ENCODE results near the gene FBXL22.
A peak's percentile ranks its signal among the peaks of the same experiment; 100 is the strongest.

FBXL22 gene

DNA sequence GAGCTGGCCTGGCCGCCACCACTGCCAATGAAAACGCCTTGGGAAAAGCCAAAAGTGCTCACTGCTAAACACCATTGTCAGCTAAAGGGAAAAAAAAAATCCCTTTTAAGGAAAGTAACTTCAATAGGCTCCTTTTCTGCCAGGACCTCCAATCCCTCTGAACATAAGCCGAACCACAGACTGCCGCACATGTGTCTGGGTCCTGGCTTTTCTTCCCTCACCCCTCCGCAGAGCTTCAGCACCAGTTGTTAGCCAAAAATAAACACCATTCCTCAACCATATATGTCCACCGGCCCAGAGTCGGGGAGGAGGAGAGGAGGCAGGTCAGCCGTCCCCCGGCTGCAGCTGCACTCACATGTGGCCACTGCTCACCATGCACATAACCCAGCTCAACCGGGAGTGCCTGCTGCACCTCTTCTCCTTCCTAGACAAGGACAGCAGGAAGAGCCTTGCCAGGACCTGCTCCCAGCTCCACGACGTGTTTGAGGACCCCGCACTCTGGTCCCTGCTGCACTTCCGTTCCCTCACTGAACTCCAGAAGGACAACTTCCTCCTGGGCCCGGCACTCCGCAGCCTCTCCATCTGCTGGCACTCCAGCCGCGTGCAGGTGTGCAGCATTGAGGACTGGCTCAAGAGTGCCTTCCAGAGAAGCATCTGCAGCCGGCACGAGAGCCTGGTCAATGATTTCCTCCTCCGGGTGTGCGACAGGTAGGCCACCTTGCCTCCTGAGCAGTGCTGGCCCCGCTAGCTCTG is at the start of gene FBXL22:
Gene FBXL22, plus strand, starts transcription at position 350 of the 753 bp plus-strand sequence. Its CDS starts 6 bp downstream, at position 356.
- DNase-seq: no peak

GRCh38 chr15:63551400-63551799 is 45.8 kb upstream of the FBXL22 start:
- DNase-seq: no peak

- DNase-seq: no peak
These were observed 43.8 kb upstream of the FBXL22 start for GRCh38 chr15:63553388-63553791.

DNA sequence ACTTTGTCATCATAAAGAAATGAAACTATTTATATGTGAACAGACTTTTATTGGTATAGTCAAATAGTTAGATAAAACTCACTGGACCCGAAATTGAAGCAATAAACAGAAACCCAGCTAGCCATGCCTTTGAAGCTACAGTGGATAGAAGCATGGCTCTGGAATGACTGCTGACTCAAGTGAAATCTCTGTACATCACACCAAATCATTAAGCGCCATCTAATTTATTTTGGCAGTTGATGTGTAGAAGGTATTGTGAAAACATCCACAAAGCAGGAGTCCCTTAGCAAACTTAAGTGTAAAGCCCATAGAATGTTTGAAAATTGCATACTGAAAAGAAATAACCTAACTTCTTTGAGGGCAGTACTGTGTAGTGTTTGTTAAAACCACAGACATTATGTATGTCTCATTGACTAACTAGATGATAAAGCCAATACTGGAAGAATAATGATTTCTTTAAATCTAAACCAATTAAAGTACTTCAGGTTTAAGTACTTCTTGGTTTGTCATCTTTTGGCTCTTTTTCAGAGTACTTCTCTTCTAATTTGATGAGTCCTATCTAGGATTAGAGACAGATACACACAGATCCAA is 42.8 kb upstream of the FBXL22 start:
- DNase-seq: no peak

GRCh38 chr15:63555507-63555906 is 41.7 kb upstream of the FBXL22 start:
- DNase-seq: no peak

- DNase-seq: no peak
These were observed 40.9 kb upstream of the FBXL22 start for GRCh38 chr15:63556246-63556645.

DNA sequence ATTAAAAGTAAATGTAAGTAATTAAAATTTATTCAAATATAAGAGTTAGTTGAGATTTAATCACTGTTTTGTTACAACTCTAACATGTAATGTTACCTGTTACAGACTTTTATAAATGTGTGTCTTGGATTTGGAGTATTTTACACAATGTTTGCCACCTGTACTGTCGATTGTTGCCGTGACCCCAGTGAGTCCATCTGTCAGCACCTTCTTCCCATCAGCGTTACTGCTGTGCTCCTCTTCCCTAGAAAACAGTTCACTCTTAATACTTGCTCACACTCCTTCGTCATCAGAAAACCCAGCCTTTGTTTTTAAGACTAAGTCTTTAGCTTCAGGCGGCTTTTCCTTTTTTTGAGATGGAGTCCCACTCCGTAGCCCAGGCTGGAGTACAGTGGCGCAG is 40.5 kb upstream of the FBXL22 start:
- no peak for DNase-seq

- DNase-seq: no peak
These were observed 37.4 kb upstream of the FBXL22 start for GRCh38 chr15:63559753-63560152.

- DNase-seq: peak; percentile 76 to 85
These were observed 36.3 kb upstream of the FBXL22 start for GRCh38 chr15:63560741-63561448.

DNA sequence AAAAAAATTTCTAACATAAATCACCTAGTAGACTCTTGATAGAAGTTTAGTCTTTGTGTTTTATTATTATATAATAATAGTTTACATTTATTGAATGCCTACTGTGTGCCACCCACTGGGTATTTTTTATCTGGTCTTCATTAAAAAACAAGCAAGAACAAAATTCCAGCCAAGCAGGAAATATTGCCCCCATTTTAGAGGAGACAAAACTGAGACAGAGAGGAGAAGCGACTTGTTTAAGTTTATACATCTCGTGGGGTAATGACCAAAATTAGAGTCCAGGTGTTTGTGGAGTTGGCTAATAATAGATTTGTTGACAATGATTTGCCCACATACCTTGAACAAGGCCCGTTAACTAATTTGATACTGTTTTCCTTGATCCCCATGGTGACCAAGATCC is 33.1 kb upstream of the FBXL22 start:
- no peak for DNase-seq

DNA sequence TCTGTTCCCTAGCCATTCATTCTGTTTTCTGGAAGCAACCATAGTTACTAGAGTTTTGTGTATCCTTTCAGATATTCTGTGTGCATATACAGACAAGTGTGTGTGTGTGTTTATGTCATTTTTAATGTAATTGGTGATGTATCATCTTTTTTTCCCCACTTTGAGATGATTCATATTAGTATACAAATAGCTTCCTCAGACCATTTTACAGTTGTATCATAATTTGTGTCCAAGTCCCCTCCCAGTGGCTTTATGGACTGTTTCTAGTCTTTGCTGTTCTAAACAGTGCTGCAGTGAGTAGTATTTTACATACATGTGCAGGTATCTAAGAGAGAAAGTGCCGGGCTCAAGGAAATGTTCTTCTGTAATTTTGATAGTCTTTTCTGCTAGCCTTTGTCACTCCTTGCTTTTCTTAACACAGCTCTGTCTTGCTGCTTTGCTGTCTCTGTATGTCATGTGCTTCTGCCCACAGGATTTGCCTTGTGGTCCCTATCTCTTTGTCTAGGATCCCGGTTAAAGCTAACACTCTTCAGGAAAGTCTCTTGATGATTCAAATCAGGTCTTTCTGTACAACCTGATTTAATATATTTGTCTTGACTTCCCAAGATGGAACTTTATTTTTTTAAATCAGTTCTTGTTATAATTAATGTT is 31.5 kb upstream of the FBXL22 start:
- no peak for DNase-seq

DNA sequence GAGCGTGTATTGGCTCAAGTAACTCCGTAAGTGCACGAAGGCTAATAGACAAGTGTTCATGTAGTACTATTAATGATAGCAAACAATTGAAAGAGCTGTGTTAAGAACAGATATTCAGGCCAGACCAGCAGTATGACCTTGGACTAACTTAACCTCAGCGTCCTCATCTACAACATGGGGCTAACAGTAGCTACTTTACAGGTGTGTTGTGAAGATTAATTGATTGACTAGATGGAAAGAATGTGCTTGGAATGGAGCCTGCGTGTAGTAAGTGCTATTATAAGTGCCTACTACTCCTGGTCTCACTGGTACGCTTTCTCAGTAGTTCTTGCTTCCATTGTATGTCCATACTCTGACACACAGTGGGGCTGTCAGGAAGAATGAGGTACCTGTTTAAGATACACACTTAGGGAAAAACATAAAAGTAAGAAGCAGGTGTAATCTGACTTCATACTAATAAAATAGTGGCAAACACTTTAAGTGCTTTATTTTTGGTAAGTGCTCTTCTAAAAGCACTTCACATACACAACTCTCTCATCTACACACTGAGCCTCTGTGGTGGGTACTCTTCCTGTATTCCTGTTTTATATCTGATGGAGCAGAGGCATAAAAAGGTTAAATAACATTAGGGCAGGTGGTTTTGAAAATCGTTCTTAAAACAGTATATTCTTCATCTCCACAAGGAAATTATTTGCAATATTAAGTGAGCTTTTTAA is 24.3 kb upstream of the FBXL22 start:
- DNase-seq: no peak

- no peak for DNase-seq
These were observed 23.7 kb upstream of the FBXL22 start for GRCh38 chr15:63573533-63573932.

- no peak for DNase-seq
These were observed 21.9 kb upstream of the FBXL22 start for GRCh38 chr15:63575312-63575711.

DNA sequence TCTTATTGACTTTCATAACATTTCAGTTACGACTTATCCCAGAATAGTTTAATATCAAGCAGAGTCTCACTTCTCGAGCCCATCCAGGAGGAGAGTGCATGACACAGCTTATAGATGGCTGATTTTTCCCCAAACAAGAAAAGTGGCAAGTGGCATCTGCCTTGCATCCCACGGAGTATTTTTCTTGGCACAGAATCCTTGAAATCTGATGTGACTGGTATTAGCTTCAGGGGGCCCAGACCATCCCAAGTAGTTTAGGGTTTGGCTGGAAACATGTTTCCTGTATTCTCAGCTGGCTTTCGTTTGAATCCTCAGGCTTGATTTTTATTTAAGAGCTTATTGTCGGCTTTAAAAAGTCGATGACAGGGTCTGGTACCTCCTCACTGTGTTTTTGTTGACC is 20.7 kb upstream of the FBXL22 start:
- no peak for DNase-seq

DNA sequence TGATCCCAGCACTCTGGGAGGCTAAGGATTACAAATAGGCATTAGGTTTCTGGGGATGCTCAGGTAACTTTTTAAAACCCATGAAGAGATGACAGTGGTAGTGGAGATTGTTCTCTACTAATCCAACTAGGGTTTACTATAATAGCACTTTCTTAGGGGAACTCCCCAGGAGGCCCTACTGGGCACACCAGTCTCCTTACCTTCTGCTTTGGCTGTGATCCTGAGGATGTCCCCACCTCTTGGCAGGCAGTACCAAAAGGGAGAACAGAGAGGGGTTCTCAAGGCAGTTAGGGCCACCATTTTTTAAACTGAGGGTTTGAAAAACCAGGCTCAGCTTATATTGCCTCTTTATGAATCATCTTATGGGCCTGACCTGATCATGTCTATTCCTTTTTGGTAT is 15.0 kb upstream of the FBXL22 start:
- DNase-seq: no peak

DNA sequence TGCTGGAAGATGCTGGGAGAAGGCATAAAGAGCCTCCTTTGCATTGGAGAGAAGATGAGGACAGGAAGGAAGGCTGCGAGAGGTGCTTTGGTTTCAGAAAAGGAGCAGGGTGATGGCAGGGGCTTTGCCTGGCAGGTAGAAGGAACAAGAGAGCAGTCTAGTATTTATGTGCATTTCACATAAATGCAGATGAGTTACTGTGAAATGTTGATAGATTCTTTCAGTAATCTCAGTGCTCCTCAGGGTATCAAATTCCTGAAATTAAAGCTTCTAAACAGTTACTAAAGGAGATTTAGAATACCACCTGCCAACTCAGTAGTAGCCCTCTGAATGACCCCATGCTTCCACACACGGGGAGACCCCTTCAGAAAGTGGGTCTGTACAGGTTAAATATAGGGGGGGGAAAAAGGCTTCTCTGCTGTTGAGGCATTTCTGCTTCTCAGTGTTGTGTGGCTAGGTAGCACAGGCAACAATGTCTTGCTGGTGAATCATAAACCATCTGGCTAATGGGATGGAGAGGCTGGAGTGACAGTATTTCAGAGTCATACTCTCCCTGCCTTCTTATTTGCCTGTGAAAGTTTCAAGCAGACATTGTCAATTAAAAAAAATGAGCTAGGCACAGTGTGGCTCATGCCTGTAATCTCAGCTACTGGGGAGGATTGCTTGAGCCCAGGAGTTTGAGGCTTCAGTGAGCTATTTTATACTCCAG is 14.3 kb upstream of the FBXL22 start:
- DNase-seq: no peak

DNA sequence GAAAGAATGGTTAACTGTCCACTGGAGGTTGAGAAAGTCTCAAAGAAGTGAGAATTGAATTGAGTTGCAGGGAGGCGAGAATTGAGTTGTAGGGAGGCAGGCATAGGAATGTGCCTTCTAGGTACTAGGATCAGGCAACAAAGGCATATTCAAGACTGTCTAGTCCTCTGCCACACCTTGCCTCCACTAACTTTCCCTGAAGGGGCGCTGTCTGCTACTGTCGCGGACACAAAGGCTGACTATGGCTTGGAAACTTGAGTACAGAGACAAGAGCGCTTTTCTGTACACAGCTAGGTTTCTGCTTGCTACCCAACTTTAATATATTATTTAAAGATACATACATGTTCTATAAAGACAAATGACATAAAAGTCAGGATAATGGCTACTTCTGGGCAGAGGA is 10.4 kb upstream of the FBXL22 start:
- DNase-seq: no peak

GRCh38 chr15:63587527-63587926 is 9.7 kb upstream of the FBXL22 start:
- DNase-seq: no peak

GRCh38 chr15:63588826-63589225 is 8.4 kb upstream of the FBXL22 start:
- no peak for DNase-seq

DNA sequence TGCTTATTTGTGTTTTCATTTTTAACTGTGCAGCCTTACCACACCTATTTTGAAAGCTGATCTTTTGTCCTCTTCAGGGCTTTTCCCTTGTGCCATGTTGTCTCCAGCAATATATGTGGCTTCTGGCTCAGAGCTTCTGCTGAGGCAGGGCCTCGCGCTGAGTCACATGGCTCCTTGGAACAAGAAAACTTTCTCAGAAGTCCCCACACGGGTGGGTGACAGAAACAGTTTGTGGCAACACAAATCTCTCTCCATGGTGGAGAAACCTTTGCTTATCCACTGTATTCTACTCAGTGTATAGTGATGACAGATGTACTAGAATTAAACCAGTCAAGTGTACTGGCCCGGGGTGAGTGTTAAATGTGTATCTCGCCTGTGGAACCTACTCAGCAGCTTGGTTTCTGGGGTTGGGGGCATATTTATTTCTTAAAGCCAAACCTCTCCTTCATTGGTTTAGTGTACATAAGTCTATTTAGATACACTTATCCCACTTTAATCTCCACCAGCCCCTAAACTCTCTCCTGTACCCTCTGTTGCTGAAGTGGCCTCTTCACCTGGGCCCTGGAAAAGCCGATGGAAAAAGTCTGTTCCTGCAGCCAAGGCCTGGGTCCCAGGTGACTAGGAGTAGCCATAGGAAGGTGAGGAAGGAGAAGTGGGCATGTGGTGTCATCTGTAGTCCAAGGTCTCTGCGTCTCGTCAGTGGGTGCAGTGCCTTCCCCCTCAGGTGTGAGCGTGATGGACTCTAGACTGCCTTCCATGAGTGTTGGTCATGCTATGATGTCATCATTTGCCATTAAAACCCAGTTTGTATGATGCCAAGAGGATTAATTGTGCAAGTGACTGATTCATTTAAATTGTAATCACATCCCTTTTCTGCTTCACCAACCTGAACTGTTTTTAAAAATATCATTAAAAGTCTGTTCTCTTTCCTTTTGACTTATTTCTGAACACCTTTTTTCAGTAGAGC is 3.2 kb upstream of the FBXL22 start:
- peak; percentile 58 to 71 for DNase-seq
